ENCODE data around the gene DPP3.
"Not testable (repeated sequence)": the region's sequence is repeated elsewhere in the genome, so short reads cannot be mapped to it uniquely, and the experiment has no call there.

Gene DPP3

GRCh38 chr11:66539170-66539869, 59.1 kb downstream of the DPP3 start:
- no peak for DNase-seq

DNA sequence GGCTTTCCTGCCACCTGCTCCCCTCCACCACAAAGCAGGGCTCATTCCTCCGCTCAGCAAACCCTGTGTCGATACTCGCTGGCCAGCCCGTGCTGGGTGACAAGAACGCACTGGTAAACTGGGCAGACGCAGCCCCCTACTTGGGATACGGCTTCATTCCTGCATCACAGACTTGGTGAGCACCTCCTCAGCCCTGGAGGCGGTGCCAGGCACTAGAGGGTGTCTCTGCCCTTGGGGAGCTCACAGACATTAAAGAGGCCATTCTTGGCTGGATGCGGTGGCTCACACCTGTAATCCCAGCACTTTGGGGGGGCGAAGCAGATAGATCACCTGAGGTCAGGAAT, 59.6 kb downstream of the DPP3 start:
- no peak for DNase-seq

GRCh38 chr11:66540598-66540997, 60.4 kb downstream of the DPP3 start:
- DNase-seq, result not testable (repeated sequence)

- DNase-seq, result no peak
These were observed 61.7 kb downstream of the DPP3 start for GRCh38 chr11:66541892-66542291.

GRCh38 chr11:66542362-66542761, 62.1 kb downstream of the DPP3 start:
- no peak for DNase-seq

DNA sequence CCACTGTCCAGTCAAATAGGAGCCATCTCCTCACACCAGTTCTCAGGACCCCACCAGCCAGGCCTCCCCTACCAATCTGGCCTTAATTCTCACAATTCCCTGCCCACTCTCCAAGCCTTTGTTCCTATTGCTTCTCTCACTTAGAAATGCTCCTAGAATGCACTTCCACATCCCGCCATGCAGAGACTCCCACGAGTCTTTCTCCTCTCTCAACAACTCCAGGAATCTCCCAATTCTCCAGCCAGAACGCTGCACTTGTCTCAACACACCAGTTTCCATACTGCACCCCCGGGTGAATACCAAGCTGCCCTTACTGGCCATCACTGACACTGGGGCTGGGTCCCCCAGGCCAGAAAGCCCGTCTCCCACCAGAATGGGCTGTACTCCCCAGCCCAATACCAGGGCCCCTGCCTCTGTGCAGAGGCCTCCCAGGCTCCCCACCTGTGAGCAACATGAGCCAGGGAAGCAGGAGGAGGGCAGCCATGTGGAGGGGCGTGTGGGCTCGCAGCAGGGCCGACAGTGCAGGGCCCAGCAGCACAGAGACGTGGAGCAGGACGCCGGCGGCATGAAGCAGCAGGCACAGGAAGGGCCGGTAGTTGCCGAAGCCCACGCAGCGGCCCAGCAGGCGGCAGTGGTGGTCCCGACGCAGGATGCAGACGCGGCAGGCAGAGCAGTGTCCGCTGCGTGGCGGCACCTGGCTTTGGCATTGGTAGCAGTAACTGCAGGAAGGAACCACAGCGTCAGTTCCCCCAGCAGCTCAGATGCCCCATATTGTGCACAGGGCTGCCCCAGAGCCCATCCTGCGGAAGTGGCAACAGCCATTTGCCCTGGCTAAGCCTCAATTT, 63.3 kb downstream of the DPP3 start:
- peak; percentile 72 for DNase-seq

DNA sequence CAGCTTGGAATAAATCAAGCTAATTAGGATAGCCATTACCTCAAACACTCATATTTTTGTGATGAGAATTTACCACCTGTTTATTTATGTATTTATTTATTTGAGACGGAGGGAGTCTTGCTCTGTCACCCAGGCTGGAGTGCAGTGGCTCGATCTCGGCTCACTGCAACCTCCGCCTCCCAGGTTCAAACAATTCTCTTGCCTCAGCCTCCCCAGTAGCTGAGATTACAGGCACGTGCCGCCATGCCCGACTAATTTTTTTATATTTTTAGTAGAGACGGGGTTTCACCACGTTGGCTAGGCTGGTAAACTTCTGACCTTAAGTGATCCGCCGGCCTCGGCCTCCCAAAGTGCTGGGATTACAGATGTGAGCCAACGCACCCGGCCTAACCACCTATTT, 64.7 kb downstream of the DPP3 start:
- DNase-seq, result not testable (repeated sequence)

DNA sequence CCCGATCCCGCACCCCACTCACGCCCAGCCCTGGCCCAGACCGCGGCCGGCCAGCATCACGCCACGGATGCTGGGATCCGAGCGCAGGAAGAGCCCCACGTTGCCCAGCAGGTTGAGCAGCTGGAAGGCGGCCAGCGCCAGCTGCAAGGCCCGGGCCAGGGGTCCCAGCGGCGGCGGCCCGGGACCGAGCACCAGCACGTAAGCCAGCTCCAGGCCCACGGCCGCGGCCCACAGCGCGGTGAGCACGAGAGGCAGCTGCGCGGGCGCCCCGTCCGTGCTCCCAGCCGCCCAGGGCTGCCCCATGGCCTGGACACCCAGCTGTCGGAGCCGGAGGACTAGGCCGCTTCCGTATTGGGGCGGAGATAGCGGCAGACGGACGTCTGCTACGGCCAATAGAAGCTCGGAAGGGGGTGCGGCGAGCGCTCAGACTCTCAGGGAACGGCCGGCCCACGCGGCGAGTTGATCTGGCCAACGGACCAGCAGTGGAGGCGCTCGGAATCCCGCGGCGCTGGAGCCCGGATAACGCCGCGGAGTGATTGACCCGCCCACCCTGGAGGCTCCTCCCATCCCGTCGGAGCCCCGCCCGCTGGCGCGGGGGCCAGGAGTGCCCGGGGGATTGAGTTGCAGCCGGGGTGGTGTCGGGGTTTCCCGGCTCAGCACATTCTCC, 65.6 kb downstream of the DPP3 start, which contains the start of gene ZDHHC24:
TSS of gene ZDHHC24 (minus strand) at position 348 of the 667 bp plus-strand sequence. CDS start at position 303, 45 bp downstream.
- peak; percentile 89 for DNase-seq

- peak; percentile 29 for DNase-seq
These were observed 66.2 kb downstream of the DPP3 start, which contains the start of gene ACTN3 for GRCh38 chr11:66546368-66546965. Gene ACTN3 (plus strand): TSS chr11:66546903. CDS start chr11:66546938, 35 bp downstream.

DNA sequence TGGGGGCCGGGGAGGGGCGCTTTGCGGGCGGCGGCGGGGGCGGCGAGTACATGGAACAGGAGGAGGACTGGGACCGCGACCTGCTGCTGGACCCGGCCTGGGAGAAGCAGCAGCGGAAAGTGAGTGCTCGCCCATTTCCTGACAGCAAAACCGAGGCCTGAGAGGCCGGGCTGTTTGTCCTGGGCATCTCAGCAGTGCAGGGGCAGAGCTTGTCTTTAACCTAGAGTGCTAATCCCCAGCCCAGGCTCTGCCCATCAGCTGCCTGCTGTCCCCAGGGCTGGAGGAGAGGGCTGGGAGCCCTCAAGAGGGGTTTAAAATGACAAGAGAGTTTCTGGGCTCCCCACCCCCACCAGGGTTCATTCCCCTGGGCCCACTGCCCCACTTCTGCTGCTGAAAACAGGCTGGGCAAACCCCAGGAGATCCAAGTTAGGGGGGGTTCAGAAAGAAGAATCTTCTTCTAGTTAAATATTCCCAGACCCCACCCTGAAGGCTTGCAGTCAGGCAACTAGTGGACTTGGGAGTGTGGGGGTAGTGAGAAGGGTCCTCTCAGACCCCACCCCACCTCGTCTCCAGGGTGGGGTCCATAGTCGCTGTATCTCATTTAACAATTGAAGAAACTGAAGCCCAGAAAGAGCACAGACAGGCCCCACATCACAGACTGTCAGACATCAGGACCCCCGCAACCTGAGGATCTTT, 66.9 kb downstream of the DPP3 start:
- DNase-seq, result no peak

DNA sequence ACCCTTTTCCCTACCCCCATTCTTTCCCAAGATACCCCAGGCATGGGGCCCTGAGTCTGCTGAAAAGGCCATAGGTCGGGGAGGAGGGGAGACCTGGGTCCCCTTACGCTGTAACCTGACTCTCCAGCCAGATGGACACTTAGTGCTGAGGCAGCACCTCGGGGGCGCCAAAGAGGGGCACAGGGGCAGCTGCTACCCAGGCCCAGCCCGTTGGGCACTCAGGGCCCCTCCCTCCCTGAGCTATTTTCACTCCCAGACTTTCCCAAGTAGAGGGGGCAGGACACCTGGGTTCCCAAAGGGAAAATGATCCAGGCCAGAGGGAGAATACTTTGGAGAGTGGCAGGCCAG, 67.4 kb downstream of the DPP3 start:
- DNase-seq, result no peak

GRCh38 chr11:66548041-66548440, 67.8 kb downstream of the DPP3 start:
- no peak for DNase-seq

DNA sequence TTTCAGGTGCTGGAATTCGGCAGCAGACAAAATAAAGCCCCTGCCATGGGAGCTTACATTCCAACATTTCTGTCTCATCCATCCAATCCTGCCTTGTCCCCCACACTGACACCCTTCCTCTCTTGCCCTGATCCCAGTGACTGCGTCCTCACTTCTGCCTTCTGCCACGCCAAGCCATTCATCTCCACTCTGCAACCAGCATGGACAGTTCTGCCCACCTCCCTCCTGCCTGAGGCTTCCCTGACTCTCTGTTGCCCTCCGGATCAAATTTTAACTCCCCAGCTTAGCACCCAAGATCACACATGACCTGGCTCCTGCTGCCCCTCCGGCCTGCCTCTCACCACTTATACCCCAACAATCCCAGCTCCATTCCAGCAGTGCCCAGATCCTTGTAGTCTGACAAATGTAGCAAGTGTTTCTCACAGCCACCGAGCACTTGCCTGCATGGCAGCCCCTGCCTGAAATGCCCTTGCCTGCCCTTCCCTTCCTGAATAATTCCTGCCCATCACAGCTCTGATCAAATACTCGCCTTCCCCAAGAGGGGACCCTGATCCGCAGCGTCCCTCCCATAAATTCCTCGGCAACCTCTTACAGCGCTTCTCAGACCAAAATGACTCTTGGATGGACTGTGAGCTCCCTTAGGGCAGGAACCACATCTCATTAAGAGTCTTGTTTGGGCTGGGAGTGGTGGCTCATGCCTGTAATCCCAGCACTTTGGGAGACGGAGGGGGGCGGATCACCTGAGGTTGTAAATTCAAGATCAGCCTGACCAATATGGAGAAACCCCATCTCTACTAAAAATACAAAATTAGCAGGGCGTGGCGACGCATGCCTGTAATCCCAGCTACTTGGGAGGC, 68.8 kb downstream of the DPP3 start:
- DNase-seq, result no peak

GRCh38 chr11:66549696-66550095, 69.5 kb downstream of the DPP3 start:
- DNase-seq, result no peak

DNA sequence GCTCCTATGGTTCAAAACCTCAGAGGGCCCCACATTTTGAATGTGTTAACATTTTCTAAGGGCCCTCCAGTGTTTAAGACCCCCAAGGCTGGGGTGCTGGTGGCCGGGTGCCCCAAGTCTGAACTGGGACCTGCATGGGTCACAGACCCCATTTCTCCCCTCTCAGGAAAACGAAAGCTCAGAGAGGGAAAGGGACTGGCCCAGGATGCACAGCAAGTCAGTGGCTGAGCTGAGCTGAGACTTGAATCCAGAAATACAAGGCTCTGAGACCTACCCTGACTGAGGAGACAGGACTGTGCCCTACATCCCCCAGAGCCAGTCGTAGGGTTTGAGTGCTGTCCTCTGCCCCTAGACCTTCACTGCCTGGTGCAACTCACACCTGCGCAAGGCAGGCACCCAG, 70.7 kb downstream of the DPP3 start:
- no peak for DNase-seq

DNA sequence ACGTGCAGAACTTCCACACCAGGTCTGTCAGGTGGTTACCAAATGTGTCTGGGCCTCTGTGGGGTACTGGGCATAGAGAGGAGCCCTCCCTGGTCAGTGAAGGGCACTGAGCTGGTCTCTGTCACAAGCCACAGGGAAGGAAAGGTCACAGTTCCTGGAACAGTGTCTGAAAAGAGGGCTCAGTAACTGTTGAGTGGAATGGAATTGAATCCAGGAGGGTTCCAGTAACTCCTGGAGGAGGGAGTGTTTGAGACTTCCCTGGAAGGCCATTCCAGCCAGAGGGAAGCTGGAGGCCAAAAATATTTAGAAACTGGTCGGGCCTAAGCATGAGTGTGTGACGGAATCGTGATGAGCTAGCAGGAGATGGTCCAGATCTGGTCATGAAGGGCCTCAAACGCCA, 74.4 kb downstream of the DPP3 start:
- DNase-seq, result no peak

DNA sequence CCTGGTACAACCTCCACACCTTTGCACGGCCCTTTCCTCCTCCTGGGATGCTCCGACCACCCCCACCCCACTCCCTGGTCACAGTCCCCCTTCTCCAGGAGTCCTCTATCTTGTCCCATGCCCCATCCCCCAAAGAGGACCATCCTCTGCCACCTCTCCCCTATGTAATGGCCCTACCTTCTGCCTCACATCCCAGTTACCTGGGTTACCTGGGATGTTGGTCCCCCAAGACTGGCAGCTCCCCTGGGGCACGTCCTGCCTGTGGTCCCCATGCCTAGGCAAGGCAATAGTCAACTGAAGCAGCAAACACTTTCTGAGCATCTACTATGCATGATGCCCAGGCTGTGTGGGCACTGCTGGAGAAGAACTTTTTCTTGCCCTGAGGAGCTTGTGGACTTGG, 75.2 kb downstream of the DPP3 start:
- DNase-seq, result no peak

- no peak for DNase-seq
These were observed 75.9 kb downstream of the DPP3 start for GRCh38 chr11:66556086-66556485.

DNA sequence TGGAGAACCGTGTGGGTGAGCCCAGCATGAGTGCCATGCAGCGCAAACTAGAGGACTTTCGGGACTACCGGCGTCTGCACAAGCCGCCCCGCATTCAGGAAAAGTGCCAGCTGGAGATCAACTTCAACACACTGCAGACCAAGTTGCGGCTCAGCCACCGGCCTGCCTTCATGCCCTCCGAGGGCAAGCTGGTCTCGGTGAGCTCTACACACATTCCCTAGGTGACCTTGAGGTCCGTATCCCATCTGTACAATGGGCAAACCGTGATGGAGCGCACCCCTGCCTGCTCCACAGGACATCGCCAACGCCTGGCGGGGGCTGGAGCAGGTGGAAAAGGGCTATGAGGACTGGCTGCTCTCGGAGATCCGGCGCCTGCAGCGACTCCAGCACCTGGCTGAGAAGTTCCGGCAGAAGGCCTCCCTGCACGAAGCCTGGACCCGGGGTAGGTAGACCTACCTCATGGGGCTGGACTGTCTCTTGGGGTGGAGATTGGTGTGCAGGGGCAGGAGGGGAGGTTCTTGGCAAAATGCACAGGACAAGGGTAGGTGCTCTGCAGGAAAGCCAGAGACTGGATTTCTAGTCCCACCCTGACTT, 77.6 kb downstream of the DPP3 start:
- no peak for DNase-seq

All from CD4-positive, alpha-beta T cell treated with Interleukin-17A for 4 hours (primary cell).